HG02885 (cell line): ENCODE measurements around the gene GTPBP1.

ENCODE experiments used
- ATAC-seq: cut with Tn5 transposase; IDR thresholded peaks from one replicate; pipeline ENCODE4 v1.9.1; 2021; ENCODE audit warnings: mild to moderate bottlenecking; ENCODE audit not compliant: unreplicated experiment, poor library complexity

The GTPBP1 gene

DNA sequence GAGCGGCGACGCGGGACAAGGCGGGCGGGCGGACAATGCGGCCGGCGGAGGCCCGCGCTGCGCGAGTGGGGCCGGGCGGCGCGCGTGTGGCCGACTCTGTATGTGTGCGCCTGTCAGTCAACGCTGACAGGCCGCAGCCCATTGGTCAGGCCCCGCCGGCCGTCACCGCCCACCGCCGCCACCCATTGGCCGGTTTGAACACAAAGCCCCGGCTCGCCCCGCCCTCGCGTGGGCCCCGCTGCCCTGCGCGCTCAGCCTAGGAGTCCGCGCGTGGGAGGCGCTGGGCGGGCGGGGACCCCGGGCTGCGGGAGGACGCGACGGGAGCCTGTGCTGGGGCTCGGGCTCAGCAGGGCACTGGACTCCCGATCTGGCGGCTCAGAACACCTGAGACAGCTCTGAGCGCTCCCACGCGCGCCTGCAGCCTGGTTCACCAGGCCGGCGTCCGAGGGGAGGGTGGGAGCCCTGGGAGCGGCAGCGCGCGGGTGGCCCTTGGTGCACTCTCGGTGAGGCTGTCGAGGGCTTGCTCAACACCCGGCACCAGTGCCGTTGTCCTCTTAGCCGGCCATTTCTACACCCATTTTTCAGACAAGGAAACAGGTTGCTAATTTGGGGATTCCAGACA, 50.3 kb downstream of the GTPBP1 start, which contains the start of gene SUN2:
SUN2 (minus strand) TSS at position 88 of the 622 bp plus-strand sequence. CDS start 3,370 bp downstream, outside the sequence.
- peak; percentile 80 for ATAC-seq

- ATAC-seq = no peak
Observed at GRCh38 chr22:38756711-38757463, 51.1 kb downstream of the GTPBP1 start.

DNA sequence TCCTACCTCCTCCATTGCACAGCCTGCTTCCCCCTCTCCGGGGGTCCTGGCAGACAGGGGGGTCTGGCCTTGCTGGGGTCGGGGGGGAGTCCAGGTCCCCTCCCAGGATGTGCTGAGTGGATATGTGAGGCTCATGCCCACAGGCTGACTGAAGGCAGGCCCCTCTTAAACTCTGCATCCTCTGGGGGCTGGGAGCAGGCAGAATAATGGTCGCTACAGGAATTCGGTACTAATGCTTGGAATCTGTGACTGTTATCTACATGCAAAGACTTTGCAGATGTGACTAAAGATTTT, 51.7 kb downstream of the GTPBP1 start:
- no peak for ATAC-seq

DNA sequence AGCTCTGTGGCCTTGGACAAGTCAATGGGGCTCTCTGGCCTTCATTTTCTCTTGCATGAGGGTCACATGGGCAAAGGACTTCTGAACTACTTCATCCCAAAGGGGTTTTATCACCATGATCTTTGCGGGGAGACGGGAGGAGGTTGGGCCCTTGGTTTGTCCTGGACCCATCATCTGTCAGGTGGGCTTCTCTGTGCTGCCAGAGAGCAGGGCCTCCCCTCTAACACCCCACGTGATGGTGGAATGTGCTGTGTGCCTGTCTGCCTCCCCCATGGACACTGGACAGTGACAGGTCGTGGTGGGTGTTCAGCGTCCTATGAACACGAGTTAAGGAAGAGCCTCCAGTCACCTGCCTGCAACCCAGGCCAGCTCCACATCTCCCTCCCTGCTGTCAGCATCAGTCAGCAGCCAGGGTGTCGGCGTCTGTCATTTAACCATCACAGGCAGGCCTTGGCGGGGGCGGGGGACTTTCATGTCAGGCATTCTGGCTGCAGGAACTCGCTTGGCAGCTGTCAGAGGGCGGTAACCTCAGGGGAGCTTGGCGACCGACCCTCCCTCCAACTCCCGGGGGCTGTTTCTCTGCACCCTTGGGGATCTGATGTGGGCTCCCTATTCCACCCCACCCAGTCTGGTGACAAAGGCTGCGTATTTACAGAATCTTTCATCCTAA, 52.7 kb downstream of the GTPBP1 start:
- ATAC-seq = no peak

DNA sequence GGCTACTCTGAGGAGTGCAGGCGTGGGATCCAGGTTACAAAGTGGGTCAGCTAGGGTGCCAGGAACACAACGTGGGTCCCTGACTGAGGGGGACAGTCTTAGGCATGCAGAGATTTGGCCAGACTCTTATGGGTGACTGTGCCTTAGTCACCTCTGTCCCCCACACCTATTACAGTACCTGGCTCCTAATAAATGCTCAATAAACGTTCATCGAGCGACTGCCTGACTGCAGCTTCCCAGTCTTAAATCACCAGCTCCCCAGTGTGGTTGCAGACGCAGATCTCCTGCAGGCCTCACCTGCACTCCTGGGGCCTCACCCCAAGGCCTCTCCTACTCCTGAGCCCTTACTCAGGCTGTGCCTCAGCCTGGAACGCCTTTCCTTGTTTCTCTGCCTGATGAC, 53.3 kb downstream of the GTPBP1 start:
- no peak for ATAC-seq

- no peak for ATAC-seq
Observed at GRCh38 chr22:38760477-38761201, 54.9 kb downstream of the GTPBP1 start.

- no peak for ATAC-seq
Observed at GRCh38 chr22:38761202-38762162, 55.7 kb downstream of the GTPBP1 start.

GRCh38 chr22:38762551-38762983, 56.8 kb downstream of the GTPBP1 start:
- ATAC-seq = no peak

GRCh38 chr22:38766076-38766777, 60.5 kb downstream of the GTPBP1 start:
- no peak for ATAC-seq

GRCh38 chr22:38767313-38767712, 61.6 kb downstream of the GTPBP1 start:
- ATAC-seq = no peak

DNA sequence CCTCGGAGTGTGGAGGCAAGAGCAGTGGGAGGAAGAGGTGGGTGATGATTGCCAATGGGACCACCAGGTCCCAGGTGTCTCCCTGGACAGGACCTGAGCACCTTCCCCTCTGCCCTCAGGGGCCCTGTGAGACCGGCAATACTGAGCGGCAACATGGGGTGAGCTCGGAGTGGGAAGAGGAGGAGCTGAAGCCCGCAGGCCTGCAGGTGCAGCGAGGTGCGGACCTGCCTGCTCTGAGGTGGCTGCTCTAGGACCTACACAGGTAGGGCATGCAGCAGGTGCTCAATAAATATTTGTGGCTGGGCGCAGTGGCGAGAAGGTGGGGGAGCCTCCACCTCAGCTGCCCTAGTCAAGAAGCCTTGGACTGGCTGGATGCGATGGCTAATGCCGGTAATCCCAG, 62.3 kb downstream of the GTPBP1 start:
- ATAC-seq = no peak

- ATAC-seq = no peak
Observed at GRCh38 chr22:38770257-38770949, 64.7 kb downstream of the GTPBP1 start.

- no peak for ATAC-seq
Observed at GRCh38 chr22:38772623-38772873, 66.8 kb downstream of the GTPBP1 start.

DNA sequence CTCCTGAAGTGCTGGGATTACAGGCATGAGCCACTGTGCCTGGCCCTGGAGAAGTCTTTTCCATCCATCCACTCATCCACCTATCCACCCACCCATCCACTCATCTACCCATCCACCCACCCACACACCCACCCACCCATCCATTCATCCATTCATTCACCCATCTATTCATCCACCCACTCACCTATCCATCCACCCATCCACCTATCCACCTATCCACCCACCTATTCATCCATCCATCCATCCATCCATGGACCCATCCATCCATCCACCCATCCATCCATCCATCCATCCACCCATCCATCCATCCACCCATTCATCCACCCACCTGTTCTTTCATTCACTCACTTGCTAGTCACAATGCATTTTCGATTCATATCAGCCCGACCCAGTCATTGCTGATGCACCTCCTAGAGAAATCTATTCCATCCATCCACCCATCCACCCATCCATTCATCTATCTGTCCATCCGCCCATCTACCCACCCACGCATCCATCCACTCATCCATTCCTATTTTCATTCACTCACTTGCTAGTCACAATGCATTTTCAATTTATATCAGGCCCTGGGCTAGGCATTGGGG, 67.7 kb downstream of the GTPBP1 start:
- ATAC-seq = no peak

- ATAC-seq = no peak
Observed at GRCh38 chr22:38774496-38775166, 68.9 kb downstream of the GTPBP1 start.

GRCh38 chr22:38775656-38776055, 69.9 kb downstream of the GTPBP1 start:
- no peak for ATAC-seq

- no peak for ATAC-seq
Observed at GRCh38 chr22:38776086-38776485, 70.3 kb downstream of the GTPBP1 start.

DNA sequence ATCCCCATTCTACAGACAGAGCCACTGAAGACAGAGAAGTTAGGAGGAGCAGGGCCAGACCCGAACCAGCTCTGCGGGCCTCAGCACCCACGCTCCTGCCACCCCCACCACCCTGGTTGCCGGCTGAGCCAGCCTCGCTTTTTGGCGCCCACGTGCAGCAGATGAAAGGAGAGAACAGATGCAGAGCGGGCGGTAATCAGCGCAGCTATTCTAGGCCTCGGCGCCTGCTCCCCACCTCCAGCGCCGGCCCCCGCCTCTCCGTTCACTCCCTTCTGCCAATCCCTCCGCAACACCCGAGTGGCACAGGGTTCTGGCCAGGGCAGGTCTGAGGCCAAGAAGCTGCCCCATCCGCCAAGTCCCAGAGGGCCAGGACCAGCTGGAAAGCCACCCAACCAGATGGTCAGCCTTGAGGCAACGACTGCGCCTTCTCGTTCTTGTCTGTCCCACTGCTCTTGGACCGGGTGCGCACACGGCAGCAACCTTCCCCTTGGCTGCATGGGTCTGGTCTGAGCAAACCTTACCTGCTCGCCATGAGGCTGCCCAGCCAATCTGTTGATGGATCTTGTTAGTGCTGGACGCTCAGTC, 71.4 kb downstream of the GTPBP1 start:
- ATAC-seq = no peak
